LNCAP (cell line): ENCODE measurements around the gene RNLS.

Source experiments
- CTCF ChIP-seq: fragments of 450-650 bp; IDR thresholded peaks from 2 replicates; pipeline ENCODE4 v1.5.1; 2017; ENCODE audit warnings: mild to moderate bottlenecking

RNLS gene

GRCh38 chr10:88521791-88522190 lies 61.3 kb downstream of the RNLS start:
- no peak for TF ChIP-seq CTCF

DNA sequence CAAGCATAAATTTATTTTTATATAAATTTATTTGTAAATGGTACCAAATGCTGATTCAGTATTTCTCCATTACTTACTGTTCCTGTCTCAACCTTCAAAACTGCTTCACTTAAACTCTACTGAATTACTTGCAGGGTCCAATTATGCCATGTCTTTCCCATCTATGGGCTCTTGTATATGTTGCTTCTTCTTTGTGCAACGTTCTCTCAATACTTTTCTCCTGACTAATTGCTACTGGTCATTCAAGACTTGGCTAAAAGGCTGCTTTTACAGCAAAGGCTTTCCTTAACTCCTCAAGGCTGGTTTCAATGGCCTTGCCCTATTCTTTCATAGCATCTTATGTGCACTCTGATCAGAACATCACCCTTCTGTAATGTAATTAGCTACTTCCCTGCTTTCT lies 67.9 kb downstream of the RNLS start:
- TF ChIP-seq CTCF: no peak

GRCh38 chr10:88512599-88512998 lies 70.5 kb downstream of the RNLS start:
- TF ChIP-seq CTCF: no peak

- no peak for TF ChIP-seq CTCF
These were observed 74.3 kb downstream of the RNLS start for GRCh38 chr10:88508796-88509195.

- TF ChIP-seq CTCF: no peak
These were observed 75.2 kb downstream of the RNLS start for GRCh38 chr10:88507826-88508453.

- TF ChIP-seq CTCF: no peak
These were observed 75.7 kb downstream of the RNLS start for GRCh38 chr10:88507404-88507803.

DNA sequence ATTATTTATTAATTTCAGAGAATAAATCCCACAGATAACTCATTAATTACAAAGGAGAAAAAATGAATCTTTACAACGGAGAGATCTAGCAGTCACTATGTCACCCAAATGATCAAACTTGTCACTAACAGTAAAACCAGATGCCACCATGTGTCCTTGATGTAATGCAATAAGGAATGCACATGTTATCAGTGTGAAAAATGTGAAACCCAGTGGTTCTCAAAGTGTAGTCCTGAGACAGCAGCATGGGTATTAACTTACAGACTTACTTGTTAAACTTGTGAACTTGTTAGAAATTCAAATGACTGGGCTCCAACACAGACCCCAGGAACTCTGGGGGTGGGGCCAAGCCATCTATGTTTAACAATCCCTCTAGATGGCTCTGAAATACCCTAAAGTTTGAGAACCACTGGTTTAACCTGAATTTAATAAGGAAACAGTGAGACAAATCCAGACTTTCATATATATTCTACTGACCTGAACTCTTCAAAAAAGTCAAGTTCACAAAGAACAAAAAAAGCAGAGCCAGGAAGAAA lies 77.4 kb downstream of the RNLS start:
- no peak for TF ChIP-seq CTCF

DNA sequence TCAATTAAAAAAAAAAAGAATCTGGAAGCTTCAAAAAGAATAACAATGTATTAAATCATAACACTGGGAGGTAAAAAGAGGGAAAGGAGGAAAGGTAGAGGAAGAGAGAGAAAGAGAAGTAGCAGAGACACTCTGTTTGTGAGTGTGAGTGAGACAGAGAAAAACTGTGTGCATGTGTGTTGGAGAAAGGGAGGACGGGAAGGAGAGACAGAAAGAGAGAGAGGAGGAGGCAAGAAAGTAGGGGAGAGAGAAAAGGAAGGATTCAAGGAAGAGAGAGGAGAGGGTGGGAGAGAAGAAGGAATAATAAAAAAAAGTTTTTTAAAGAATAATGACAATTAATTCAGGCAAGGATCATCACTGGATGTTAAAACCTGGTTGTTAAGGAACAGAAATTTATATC lies 77.9 kb downstream of the RNLS start:
- TF ChIP-seq CTCF: no peak
